HG03378 (cell line): ENCODE data around the gene TSPAN12.

Source experiments
- ATAC-seq: cut with Tn5 transposase; IDR thresholded peaks from one replicate; pipeline ENCODE4 v1.9.1; 2021; ENCODE audit warnings: mild to moderate bottlenecking, moderate library complexity; ENCODE audit not compliant: unreplicated experiment

TSPAN12 gene

GRCh38 chr7:120843109-120843508, 14.8 kb downstream of the TSPAN12 start:
- ATAC-seq: no peak

- no peak for ATAC-seq
These were observed 15.8 kb downstream of the TSPAN12 start for GRCh38 chr7:120842121-120842621.

GRCh38 chr7:120841608-120842007, 16.3 kb downstream of the TSPAN12 start:
- no peak for ATAC-seq

- ATAC-seq: peak; percentile 65
These were observed 19.7 kb downstream of the TSPAN12 start for GRCh38 chr7:120838281-120838682.

- peak; percentile 48 for ATAC-seq
These were observed 20.3 kb downstream of the TSPAN12 start for GRCh38 chr7:120837599-120837998.

GRCh38 chr7:120836556-120837115, 21.3 kb downstream of the TSPAN12 start:
- no peak for ATAC-seq

- no peak for ATAC-seq
These were observed 23.2 kb downstream of the TSPAN12 start for GRCh38 chr7:120834726-120835125.

- ATAC-seq: no peak
These were observed 24.4 kb downstream of the TSPAN12 start for GRCh38 chr7:120833546-120833945.

- ATAC-seq: no peak
These were observed 25.1 kb downstream of the TSPAN12 start for GRCh38 chr7:120832803-120833202.

- no peak for ATAC-seq
These were observed 26.7 kb downstream of the TSPAN12 start for GRCh38 chr7:120831260-120831659.

- no peak for ATAC-seq
These were observed 28.5 kb downstream of the TSPAN12 start for GRCh38 chr7:120829487-120829886.

GRCh38 chr7:120828528-120828927, 29.4 kb downstream of the TSPAN12 start:
- ATAC-seq: no peak

- no peak for ATAC-seq
These were observed 30.4 kb downstream of the TSPAN12 start for GRCh38 chr7:120827371-120828118.

GRCh38 chr7:120825576-120825975, 32.4 kb downstream of the TSPAN12 start:
- no peak for ATAC-seq

- no peak for ATAC-seq
These were observed 32.8 kb downstream of the TSPAN12 start for GRCh38 chr7:120825152-120825551.

GRCh38 chr7:120819861-120820260, 38.1 kb downstream of the TSPAN12 start:
- ATAC-seq: no peak

- no peak for ATAC-seq
These were observed 40.1 kb downstream of the TSPAN12 start for GRCh38 chr7:120817851-120818250.

GRCh38 chr7:120814253-120814939, 43.5 kb downstream of the TSPAN12 start:
- ATAC-seq: no peak

- ATAC-seq: no peak
These were observed 44.2 kb downstream of the TSPAN12 start for GRCh38 chr7:120813546-120814252.

- no peak for ATAC-seq
These were observed 44.9 kb downstream of the TSPAN12 start for GRCh38 chr7:120813089-120813488.

- no peak for ATAC-seq
These were observed 48.7 kb downstream of the TSPAN12 start for GRCh38 chr7:120809260-120809659.
